GM18502 (cell line): ENCODE results near the gene SLC6A8.
"Not testable (repeated sequence)": the region's sequence is repeated elsewhere in the genome, so short reads cannot be mapped to it uniquely, and the experiment has no call there.

ENCODE experiments used
- ATAC-seq: cut with Tn5 transposase; IDR thresholded peaks from one replicate; pipeline ENCODE4 v1.9.1; 2021; ENCODE audit warnings: mild to moderate bottlenecking; ENCODE audit not compliant: unreplicated experiment, poor library complexity

SLC6A8 gene

GRCh38 chrX:153691032-153691827, 3.5 kb downstream of the SLC6A8 start:
- not testable (repeated sequence) for ATAC-seq

- no peak for ATAC-seq
These were observed 4.3 kb downstream of the SLC6A8 start for GRCh38 chrX:153692003-153692402.

- ATAC-seq, result no peak
These were observed 5.0 kb downstream of the SLC6A8 start for GRCh38 chrX:153692611-153693156.

GRCh38 chrX:153693216-153694086, 5.7 kb downstream of the SLC6A8 start:
- no peak for ATAC-seq

- not testable (repeated sequence) for ATAC-seq
These were observed 6.5 kb downstream of the SLC6A8 start for GRCh38 chrX:153694256-153694655.

- no peak for ATAC-seq
These were observed 7.1 kb downstream of the SLC6A8 start for GRCh38 chrX:153694687-153695270.

GRCh38 chrX:153696100-153696499, 8.4 kb downstream of the SLC6A8 start:
- ATAC-seq, result no peak

GRCh38 chrX:153696538-153696937, 8.8 kb downstream of the SLC6A8 start:
- ATAC-seq, result not testable (repeated sequence)

- ATAC-seq, result not testable (repeated sequence)
These were observed 9.4 kb downstream of the SLC6A8 start for GRCh38 chrX:153696986-153697722.

- no peak for ATAC-seq
These were observed 10.5 kb downstream of the SLC6A8 start for GRCh38 chrX:153697924-153698865.

- ATAC-seq, result not testable (repeated sequence)
These were observed 11.6 kb downstream of the SLC6A8 start for GRCh38 chrX:153699210-153699783.

GRCh38 chrX:153699784-153700371, 12.2 kb downstream of the SLC6A8 start:
- not testable (repeated sequence) for ATAC-seq

GRCh38 chrX:153700376-153700945, 12.7 kb downstream of the SLC6A8 start:
- ATAC-seq, result no peak

- no peak for ATAC-seq
These were observed 13.2 kb downstream of the SLC6A8 start for GRCh38 chrX:153700967-153701366.

- ATAC-seq, result no peak
These were observed 14.0 kb downstream of the SLC6A8 start for GRCh38 chrX:153701706-153702105.

- no peak for ATAC-seq
These were observed 14.8 kb downstream of the SLC6A8 start for GRCh38 chrX:153702336-153703035.

GRCh38 chrX:153703036-153703370, 15.3 kb downstream of the SLC6A8 start:
- ATAC-seq, result no peak
